ENCODE data around the gene FYN.

FYN gene

DNA sequence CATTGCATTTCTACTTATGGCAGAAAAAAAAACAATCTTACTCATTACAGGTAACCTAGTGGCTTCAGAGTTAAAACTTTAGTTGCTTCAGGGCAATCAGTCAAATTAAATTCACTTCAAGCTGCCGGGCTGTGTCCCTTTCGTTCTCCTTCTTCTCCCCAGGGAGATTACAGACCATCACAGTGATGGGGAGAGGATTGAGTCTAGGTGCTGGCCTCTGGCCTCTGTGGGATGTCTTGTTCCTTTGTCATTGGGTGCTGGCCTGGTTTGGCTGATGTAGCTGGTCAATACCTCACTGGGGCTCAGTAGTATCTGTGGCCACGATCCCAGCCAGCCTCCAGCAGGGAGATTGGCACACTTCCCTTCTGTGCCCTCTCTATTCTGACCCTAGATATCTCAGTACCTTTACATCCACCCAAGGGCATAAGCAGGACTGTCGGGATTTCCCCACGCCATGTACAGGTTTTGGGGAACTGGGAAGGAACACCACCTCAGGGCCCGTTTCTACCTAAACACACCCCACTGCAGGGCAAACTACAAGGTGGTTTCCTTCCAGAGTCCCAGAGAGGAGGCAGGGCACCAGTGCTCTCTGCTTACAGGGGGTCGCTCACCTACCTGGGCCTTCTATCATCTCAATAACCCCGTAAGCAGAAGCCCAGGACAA, 15.4 kb downstream of the FYN start:
- Mint-ChIP-seq H3K27me3 (ENCODE audit: low read depth) (no peaks in the 10 kb centered on the region), H3K36me3 (ENCODE audit: low read depth) (no peaks in the 10 kb centered on the region), H3K4me3 (no peak overlapping the region), H3K9me3 (no peaks in the 10 kb centered on the region), H3K27ac (peak overlapping the region in 1 of 3 experiments; percentile 9), H3K4me1 (peaks cover 52% of the 10 kb centered on the region)
- TF ChIP-seq, protein P1, sequence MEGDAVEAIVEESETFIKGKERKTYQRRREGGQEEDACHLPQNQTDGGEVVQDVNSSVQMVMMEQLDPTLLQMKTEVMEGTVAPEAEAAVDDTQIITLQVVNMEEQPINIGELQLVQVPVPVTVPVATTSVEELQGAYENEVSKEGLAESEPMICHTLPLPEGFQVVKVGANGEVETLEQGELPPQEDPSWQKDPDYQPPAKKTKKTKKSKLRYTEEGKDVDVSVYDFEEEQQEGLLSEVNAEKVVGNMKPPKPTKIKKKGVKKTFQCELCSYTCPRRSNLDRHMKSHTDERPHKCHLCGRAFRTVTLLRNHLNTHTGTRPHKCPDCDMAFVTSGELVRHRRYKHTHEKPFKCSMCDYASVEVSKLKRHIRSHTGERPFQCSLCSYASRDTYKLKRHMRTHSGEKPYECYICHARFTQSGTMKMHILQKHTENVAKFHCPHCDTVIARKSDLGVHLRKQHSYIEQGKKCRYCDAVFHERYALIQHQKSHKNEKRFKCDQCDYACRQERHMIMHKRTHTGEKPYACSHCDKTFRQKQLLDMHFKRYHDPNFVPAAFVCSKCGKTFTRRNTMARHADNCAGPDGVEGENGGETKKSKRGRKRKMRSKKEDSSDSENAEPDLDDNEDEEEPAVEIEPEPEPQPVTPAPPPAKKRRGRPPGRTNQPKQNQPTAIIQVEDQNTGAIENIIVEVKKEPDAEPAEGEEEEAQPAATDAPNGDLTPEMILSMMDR (IDR thresholded peaks at IDR 0.05; ENCODE audit: unreplicated experiment in 3 of 3): no peak

DNA sequence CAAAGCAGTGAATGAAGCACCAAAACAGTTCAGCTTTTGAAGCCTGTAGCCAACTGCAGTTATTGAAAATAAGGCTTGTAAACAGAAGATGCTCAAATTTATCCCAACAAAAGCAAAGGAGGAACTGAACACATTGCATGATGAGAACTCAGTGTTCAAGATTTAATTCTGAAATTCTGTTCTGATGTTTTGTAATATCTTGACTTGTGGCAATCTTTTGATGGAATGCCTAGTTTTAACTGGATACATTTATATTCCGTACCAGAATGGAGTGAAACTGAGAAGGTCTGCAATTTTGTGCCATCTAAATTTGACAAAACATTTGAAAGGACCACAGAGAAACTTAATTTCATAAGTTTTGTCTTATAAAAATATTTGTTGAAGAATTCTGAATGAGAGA, 17.5 kb downstream of the FYN start:
- TF ChIP-seq, protein P1 (IDR thresholded peaks at IDR 0.05; ENCODE audit: unreplicated experiment in 3 of 3): no peak
- H3K36me3 Mint-ChIP-seq (ENCODE audit: low read depth): no peaks in the 10 kb centered on the region
- H3K4me3 Mint-ChIP-seq: no peak overlapping the region
- H3K27me3 Mint-ChIP-seq (ENCODE audit: low read depth): no peaks in the 10 kb centered on the region
- H3K9me3 Mint-ChIP-seq: no peaks in the 10 kb centered on the region
- H3K4me1 Mint-ChIP-seq: peaks cover 52% of the 10 kb centered on the region
- H3K27ac Mint-ChIP-seq: no peak overlapping the region

DNA sequence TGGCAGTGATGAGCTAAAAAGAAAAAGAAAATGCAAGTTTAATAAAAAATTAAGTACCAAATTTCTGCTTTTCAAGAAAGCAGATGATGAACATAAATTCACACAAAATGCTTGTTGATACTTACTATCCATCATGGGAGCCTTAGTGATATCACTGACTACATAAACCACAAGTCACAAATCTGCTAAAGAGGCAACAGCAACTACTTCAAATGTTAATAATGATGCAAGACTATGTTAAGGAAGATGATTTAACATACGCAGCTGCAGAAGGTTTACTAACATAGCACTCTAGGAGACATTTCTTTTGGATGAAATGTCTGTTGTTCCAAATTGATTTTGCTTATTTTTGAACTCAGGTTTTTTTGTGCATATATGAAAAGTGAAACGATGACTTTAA, 18.6 kb downstream of the FYN start:
- Mint-ChIP-seq H3K36me3 (ENCODE audit: low read depth) (no peaks in the 10 kb centered on the region), H3K4me1 (peaks cover 60% of the 10 kb centered on the region), H3K27ac (no peak overlapping the region), H3K27me3 (ENCODE audit: low read depth) (no peaks in the 10 kb centered on the region), H3K9me3 (no peaks in the 10 kb centered on the region), H3K4me3 (no peak overlapping the region)
- TF ChIP-seq, protein P1 (IDR thresholded peaks at IDR 0.05; ENCODE audit: unreplicated experiment in 3 of 3): no peak

DNA sequence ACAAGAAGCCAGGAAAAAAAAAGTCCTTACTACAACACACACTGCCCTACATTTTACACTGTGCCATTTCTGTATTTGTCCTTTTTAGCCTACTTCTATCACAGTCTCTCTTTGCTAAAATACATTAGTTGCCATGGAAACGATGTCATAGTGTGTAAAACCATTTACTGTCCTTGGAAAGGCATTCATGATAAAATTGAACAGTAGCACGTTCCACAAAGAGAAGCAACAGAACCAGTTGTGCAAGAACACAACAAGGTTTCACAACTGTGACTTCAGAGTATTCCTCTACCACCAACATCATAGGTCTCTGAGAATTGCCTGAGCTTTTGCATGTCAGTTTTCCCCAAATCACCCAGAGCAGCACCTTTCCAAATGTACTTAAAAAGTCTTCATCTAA, 20.5 kb downstream of the FYN start:
- no peak overlapping the region for H3K27ac Mint-ChIP-seq
- H3K9me3 Mint-ChIP-seq: no peaks in the 10 kb centered on the region
- no peaks in the 10 kb centered on the region for H3K27me3 Mint-ChIP-seq (ENCODE audit: low read depth)
- H3K4me3 Mint-ChIP-seq: no peak overlapping the region
- H3K36me3 Mint-ChIP-seq (ENCODE audit: low read depth): no peaks in the 10 kb centered on the region
- TF ChIP-seq, protein P1 (IDR thresholded peaks at IDR 0.05; ENCODE audit: unreplicated experiment in 3 of 3): no peak
- peaks cover 58% of the 10 kb centered on the region for H3K4me1 Mint-ChIP-seq

DNA sequence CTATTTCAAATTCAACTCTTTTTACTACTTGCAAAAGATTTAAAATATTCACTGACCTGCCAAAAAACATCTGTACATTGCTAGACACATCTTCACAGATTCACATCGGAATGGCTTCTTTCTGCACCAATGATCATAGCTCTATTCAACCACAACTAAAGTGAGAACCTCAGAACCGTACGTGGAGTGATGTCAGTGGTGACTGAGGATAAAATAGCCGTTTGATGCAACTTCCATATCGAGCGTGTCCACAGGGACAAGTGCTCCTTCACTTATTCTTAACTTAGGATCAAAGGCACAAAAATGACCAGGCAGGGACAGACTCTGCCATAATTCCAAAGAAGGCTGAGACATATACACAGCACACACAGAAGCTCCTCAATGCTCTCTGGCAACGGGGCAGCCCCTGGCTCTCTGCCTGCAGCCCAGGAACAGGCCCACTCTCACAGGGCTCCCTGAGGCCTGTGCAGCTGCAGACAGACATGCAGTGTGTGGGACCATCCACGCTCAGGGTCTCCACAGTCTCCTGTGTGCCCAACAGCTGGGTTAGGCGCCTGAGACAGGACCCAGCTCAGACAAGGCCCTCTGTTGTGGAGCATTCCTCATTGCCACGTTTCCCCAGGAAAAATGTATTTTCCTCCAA, 22.8 kb downstream of the FYN start:
- Mint-ChIP-seq H3K27me3 (ENCODE audit: low read depth) (no peaks in the 10 kb centered on the region), H3K4me1 (peaks cover 49% of the 10 kb centered on the region), H3K36me3 (ENCODE audit: low read depth) (no peaks in the 10 kb centered on the region), H3K4me3 (no peak overlapping the region), H3K27ac (peak overlapping the region in 1 of 3 experiments; percentile 83), H3K9me3 (no peaks in the 10 kb centered on the region)
- TF ChIP-seq, protein P1 (IDR thresholded peaks at IDR 0.05; ENCODE audit: unreplicated experiment in 3 of 3): no peak

DNA sequence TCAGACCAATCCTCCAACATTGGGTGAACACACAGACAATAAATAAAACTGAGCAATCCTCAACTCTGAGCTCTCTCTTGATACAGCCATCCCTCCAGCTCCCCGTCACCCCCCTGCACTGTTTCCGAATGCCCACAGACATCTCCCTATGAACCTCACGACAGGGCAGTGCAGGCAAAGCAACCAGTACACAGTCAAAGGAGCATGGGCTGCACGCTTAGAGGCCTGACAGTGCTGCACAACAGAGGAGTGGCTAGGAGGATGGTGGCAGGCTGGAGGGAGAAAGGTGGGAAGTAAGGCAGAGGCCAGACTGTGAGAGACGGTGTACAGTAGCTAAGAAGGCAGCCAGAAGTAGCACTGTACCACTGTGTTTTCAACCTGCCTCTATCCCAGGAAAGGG, 24.0 kb downstream of the FYN start:
- H3K36me3 Mint-ChIP-seq (ENCODE audit: low read depth): no peaks in the 10 kb centered on the region
- H3K9me3 Mint-ChIP-seq: no peaks in the 10 kb centered on the region
- H3K4me3 Mint-ChIP-seq: no peak overlapping the region
- TF ChIP-seq, protein P1 (IDR thresholded peaks at IDR 0.05; ENCODE audit: unreplicated experiment in 3 of 3): no peak
- H3K27me3 Mint-ChIP-seq (ENCODE audit: low read depth): no peaks in the 10 kb centered on the region
- peak overlapping the region; percentile 16 to 83 (median 61) for H3K27ac Mint-ChIP-seq
- peaks cover 49% of the 10 kb centered on the region for H3K4me1 Mint-ChIP-seq

Measured in nephron (organoid).